SK-N-MC (cell line): ENCODE data around the gene SPATA20.

Experiments
- EZH2 ChIP-seq: fragments of 200-600 bp; sonication (generic); IDR thresholded peaks from one replicate; pipeline ENCODE4 v1.6.1; 2017; ENCODE audit warnings: antibody characterized with exemption
- FOXP2 ChIP-seq: optimal IDR thresholded peaks from 2 replicates; pipeline ENCODE3; 2011; ENCODE audit warnings: mild to moderate bottlenecking, moderate library complexity; ENCODE audit not compliant: insufficient read depth; ENCODE audit errors: extremely low read length, control extremely low read depth
- POLR2AphosphoS5 ChIP-seq: IDR thresholded peaks from 2 replicates; pipeline ENCODE4 v1.6.1; 2012; ENCODE audit warnings: mild to moderate bottlenecking, low read depth, low read length, borderline replicate concordance

DNA sequence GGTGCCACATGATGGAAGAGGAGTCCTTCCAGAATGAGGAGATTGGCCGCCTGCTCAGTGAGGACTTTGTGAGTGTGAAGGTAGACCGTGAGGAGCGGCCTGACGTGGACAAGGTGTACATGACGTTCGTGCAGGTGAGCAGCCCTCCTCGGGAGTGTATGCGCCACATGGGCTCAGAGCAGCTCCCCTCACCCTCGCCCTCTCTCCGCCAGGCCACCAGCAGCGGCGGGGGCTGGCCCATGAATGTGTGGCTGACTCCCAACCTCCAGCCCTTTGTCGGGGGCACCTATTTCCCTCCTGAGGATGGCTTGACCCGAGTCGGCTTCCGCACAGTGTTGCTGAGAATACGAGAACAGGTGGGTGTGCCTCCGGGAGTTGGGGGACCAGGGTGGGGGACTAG lies 1.9 kb downstream of the SPATA20 start:
- TF ChIP-seq POLR2AphosphoS5 (no peak), EZH2 (no peak), FOXP2 (no peak)
